Measurements from ENCODE around the gene SCAF1. TPM values are rescaled to one million over a fixed set of nuclear protein-coding genes. Genes with fewer than 3 reads are reported as not detected.
A peak's percentile ranks its signal among the peaks of the same experiment; 100 is the strongest.

The SCAF1 gene
- total RNA-seq, 1 experiment from 2014 or later, result 103 TPM

GRCh38 chr19:49642492-49643035 is 555 bp downstream of the SCAF1 start:
- Mint-ChIP-seq H3K4me3 (peak overlapping the region; percentile 99), H3K27me3 (ENCODE audit: low read depth) (peaks cover 17% of the 10 kb centered on the region), H3K9me3 (no peaks in the 10 kb centered on the region), H3K27ac (peak overlapping the region; percentile 97), H3K36me3 (peaks cover 14% of the 10 kb centered on the region), H3K4me1 (peaks cover 50% of the 10 kb centered on the region)
- CTCF ChIA-PET, result interaction anchor here (0.6 to 4.7 kb wide), 7 partner anchors 22 to 136 kb away, joined by 3 to 108 read pairs (median 6); partner anchors contain the start of genes BCL2L12, IRF3 and PRMT1
- ATAC-seq (no peak), DNase-seq (ENCODE audit: low spot score) (no peak)
- TF ChIP-seq HMGA2 (CRISPR knock-in tag; IDR thresholded peaks at IDR 0.05), result 0 out of 2 replicates have a peak, but pooled peaks have one; percentile 12
- TF ChIP-seq, protein P1, sequence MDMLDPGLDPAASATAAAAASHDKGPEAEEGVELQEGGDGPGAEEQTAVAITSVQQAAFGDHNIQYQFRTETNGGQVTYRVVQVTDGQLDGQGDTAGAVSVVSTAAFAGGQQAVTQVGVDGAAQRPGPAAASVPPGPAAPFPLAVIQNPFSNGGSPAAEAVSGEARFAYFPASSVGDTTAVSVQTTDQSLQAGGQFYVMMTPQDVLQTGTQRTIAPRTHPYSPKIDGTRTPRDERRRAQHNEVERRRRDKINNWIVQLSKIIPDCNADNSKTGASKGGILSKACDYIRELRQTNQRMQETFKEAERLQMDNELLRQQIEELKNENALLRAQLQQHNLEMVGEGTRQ (CRISPR knock-in tag; IDR thresholded peaks at IDR 0.05), result no peak
- TF ChIP-seq CTCF (IDR thresholded peaks at IDR 0.05), result no peak
- POLR2A ChIA-PET, result interaction anchor here (1.0 to 1.6 kb wide), 7 partner anchors 15 to 57 kb away, joined by 3 to 11 read pairs (median 3); partner anchors contain the start of gene PRMT1

DNA sequence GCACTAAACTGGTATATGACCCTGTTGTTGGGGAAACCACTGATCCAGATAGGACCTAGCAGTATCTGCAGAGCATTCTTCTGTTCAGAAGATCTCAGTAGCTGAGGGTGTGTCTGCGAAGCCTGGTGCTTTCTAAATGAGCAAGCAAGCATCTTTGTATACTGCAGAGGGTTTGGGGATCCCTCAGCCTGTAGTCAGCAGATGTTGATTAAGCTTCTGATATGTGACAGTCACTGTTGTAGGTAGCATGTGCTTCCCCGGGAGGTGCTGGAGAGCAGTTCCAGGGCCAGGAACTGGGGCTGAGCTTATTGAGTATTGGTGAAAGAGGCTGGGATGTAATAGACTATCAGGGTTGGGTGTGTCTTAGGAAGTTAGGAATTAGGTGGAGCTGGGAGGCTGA is 1.5 kb downstream of the SCAF1 start:
- Mint-ChIP-seq H3K27ac (peak overlapping the region; percentile 97), H3K27me3 (ENCODE audit: low read depth) (peaks cover 13% of the 10 kb centered on the region), H3K4me1 (peaks cover 43% of the 10 kb centered on the region), H3K9me3 (no peaks in the 10 kb centered on the region), H3K4me3 (peak overlapping the region; percentile 99), H3K36me3 (peaks cover 14% of the 10 kb centered on the region)
- ATAC-seq (no peak), DNase-seq (ENCODE audit: low spot score) (no peak)
- ChIA-PET CTCF (interaction anchor here (0.9 to 4.7 kb wide), 3 partner anchors 13 to 31 kb away, joined by 3 to 108 read pairs (median 11); partner anchors contain the start of genes BCL2L12, IRF3 and PRMT1), POLR2A (interaction anchor here (0.5 kb wide), 1 partner anchor 27 kb away, joined by 3 read pairs; no protein-coding TSS in a partner anchor)
- no peak for TF ChIP-seq ZBTB43 (CRISPR knock-in tag; IDR thresholded peaks at IDR 0.05)
- TF ChIP-seq, protein P2, sequence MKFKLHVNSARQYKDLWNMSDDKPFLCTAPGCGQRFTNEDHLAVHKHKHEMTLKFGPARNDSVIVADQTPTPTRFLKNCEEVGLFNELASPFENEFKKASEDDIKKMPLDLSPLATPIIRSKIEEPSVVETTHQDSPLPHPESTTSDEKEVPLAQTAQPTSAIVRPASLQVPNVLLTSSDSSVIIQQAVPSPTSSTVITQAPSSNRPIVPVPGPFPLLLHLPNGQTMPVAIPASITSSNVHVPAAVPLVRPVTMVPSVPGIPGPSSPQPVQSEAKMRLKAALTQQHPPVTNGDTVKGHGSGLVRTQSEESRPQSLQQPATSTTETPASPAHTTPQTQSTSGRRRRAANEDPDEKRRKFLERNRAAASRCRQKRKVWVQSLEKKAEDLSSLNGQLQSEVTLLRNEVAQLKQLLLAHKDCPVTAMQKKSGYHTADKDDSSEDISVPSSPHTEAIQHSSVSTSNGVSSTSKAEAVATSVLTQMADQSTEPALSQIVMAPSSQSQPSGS (CRISPR knock-in tag; IDR thresholded peaks at IDR 0.05; ENCODE audit: borderline replicate concordance, low read depth), result no peak
- TF ChIP-seq CREM (CRISPR knock-in tag; IDR thresholded peaks at IDR 0.05), result no peak
- no peak for TF ChIP-seq MAX (CRISPR knock-in tag; IDR thresholded peaks at IDR 0.05)
- TF ChIP-seq ATF6 (CRISPR knock-in tag; IDR thresholded peaks at IDR 0.05), result no peak
- no peak for TF ChIP-seq HMGA2 (CRISPR knock-in tag; IDR thresholded peaks at IDR 0.05)
- TF ChIP-seq ZNF232 (CRISPR knock-in tag; IDR thresholded peaks at IDR 0.05), result no peak
- no peak for TF ChIP-seq FOXJ3 (CRISPR knock-in tag; IDR thresholded peaks at IDR 0.05; ENCODE audit: borderline replicate concordance)
- TF ChIP-seq, protein P3, sequence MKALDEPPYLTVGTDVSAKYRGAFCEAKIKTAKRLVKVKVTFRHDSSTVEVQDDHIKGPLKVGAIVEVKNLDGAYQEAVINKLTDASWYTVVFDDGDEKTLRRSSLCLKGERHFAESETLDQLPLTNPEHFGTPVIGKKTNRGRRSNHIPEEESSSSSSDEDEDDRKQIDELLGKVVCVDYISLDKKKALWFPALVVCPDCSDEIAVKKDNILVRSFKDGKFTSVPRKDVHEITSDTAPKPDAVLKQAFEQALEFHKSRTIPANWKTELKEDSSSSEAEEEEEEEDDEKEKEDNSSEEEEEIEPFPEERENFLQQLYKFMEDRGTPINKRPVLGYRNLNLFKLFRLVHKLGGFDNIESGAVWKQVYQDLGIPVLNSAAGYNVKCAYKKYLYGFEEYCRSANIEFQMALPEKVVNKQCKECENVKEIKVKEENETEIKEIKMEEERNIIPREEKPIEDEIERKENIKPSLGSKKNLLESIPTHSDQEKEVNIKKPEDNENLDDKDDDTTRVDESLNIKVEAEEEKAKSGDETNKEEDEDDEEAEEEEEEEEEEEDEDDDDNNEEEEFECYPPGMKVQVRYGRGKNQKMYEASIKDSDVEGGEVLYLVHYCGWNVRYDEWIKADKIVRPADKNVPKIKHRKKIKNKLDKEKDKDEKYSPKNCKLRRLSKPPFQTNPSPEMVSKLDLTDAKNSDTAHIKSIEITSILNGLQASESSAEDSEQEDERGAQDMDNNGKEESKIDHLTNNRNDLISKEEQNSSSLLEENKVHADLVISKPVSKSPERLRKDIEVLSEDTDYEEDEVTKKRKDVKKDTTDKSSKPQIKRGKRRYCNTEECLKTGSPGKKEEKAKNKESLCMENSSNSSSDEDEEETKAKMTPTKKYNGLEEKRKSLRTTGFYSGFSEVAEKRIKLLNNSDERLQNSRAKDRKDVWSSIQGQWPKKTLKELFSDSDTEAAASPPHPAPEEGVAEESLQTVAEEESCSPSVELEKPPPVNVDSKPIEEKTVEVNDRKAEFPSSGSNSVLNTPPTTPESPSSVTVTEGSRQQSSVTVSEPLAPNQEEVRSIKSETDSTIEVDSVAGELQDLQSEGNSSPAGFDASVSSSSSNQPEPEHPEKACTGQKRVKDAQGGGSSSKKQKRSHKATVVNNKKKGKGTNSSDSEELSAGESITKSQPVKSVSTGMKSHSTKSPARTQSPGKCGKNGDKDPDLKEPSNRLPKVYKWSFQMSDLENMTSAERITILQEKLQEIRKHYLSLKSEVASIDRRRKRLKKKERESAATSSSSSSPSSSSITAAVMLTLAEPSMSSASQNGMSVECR (CRISPR knock-in tag; IDR thresholded peaks at IDR 0.05; ENCODE audit: borderline replicate concordance), result no peak
- no peak for TF ChIP-seq ZNF671 (CRISPR knock-in tag; IDR thresholded peaks at IDR 0.05)
- TF ChIP-seq SMAD3 (CRISPR knock-in tag; IDR thresholded peaks at IDR 0.05; ENCODE audit: borderline replicate concordance), result no peak
- no peak for TF ChIP-seq ETV6 (CRISPR knock-in tag; IDR thresholded peaks at IDR 0.05)
- TF ChIP-seq GABPB1 (CRISPR knock-in tag; IDR thresholded peaks at IDR 0.05), result no peak
- no peak for TF ChIP-seq ATF1 (CRISPR knock-in tag; IDR thresholded peaks at IDR 0.05)
- no peak for TF ChIP-seq ZNF423 (CRISPR knock-in tag; IDR thresholded peaks at IDR 0.05)
- TF ChIP-seq TCF7 (CRISPR knock-in tag; IDR thresholded peaks at IDR 0.05; ENCODE audit: low read depth), result no peak
- TF ChIP-seq E2F1 (CRISPR knock-in tag; IDR thresholded peaks at IDR 0.05), result no peak
